Kidney epithelial cell (primary cell): ENCODE measurements around the gene CHMP1B. TPM values are rescaled to one million over a fixed set of nuclear protein-coding genes. Genes with fewer than 3 reads are reported as not detected.

Source experiments
- DNase-seq: peaks from one replicate; pipeline ENCODE4 v3.0.0-alpha.2; 2010; ENCODE audit warnings: low read depth
- H3K27me3 ChIP-seq: 2 replicates; pipeline ENCODE4 v1.6.0; 2011; ENCODE audit warnings: low read length; ENCODE audit not compliant: control insufficient read depth, insufficient read depth
- H3K36me3 ChIP-seq: 2 replicates; pipeline ENCODE4 v1.5.1; 2011; ENCODE audit warnings: low read length; ENCODE audit not compliant: control insufficient read depth, insufficient read depth
- H3K4me3 ChIP-seq: 2 replicates; pipeline ENCODE4 v1.5.1; 2011; ENCODE audit warnings: low read depth, mild to moderate bottlenecking, control low read depth, low read length
- CTCF ChIP-seq: IDR thresholded peaks from 2 replicates; pipeline ENCODE4 v1.5.1; 2011; ENCODE audit warnings: mild to moderate bottlenecking, moderate library complexity, low read length, control low read depth, inconsistent platforms; ENCODE audit not compliant: insufficient read depth, poor library complexity, severe bottlenecking
- total RNA-seq: library from RNA; depleted of rRNA; stranded (reverse); fragments of >200 nt; gene quantifications from 2 replicates; pipeline ENCODE4 v1.2.3, GENCODE V29; 2015

CHMP1B gene, protein sequence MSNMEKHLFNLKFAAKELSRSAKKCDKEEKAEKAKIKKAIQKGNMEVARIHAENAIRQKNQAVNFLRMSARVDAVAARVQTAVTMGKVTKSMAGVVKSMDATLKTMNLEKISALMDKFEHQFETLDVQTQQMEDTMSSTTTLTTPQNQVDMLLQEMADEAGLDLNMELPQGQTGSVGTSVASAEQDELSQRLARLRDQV
- total RNA-seq = 95.4 and 96.9 TPM in 2 replicates

- Histone ChIP-seq H3K27me3 (no peaks in the 10 kb centered on the region), H3K36me3 (no peaks in the 10 kb centered on the region), H3K4me3 (peak within 1 kb of the TSS; percentile 87)
- peak; percentile 86 for DNase-seq
- TF ChIP-seq CTCF = no peak
Measured at GRCh38 chr18:11851146-11851805, at the start of gene CHMP1B. TSS of gene CHMP1B (plus strand) at chr18:11851413. CDS start at chr18:11851512, 99 bp downstream.

DNA sequence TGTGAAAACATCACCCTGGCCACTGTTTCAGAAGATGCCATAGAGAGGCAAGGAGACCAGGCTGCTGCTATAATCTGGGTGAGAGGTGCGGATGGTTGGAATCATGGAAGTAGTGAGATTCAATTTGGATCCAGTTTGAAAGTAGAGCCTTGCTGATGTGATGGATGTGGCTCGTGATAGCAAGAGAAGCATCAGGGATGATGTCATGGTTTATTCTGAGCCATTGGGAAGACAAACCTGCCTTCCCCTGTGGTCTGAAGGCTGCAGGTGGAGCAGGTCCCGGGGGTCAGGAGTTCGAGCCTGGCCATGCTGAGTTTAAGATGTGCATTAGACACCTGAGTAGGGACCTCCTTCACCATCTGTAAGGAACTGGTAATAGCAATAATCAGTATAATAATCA lies 49.6 kb upstream of the CHMP1B start:
- no peak for TF ChIP-seq CTCF
- H3K36me3 ChIP-seq = no peaks in the 10 kb centered on the region
- no peak for DNase-seq

GRCh38 chr18:11802158-11802557 lies 49.1 kb upstream of the CHMP1B start:
- H3K27me3 ChIP-seq = no peaks in the 10 kb centered on the region

More for the DNA sequence above, 49.6 kb upstream of the CHMP1B start:
- H3K27me3 ChIP-seq = no peaks in the 10 kb centered on the region
- H3K4me3 ChIP-seq = no peak overlapping the region

GRCh38 chr18:11802586-11802985 lies 48.6 kb upstream of the CHMP1B start:
- H3K27me3 ChIP-seq = no peaks in the 10 kb centered on the region
- H3K4me3 ChIP-seq = no peak overlapping the region
- no peak for DNase-seq
- TF ChIP-seq CTCF = no peak
- H3K36me3 ChIP-seq = no peaks in the 10 kb centered on the region

More at GRCh38 chr18:11802158-11802557, 49.1 kb upstream of the CHMP1B start:
- Histone ChIP-seq H3K4me3 (no peak overlapping the region), H3K36me3 (no peaks in the 10 kb centered on the region)
- no peak for TF ChIP-seq CTCF
- no peak for DNase-seq

DNA sequence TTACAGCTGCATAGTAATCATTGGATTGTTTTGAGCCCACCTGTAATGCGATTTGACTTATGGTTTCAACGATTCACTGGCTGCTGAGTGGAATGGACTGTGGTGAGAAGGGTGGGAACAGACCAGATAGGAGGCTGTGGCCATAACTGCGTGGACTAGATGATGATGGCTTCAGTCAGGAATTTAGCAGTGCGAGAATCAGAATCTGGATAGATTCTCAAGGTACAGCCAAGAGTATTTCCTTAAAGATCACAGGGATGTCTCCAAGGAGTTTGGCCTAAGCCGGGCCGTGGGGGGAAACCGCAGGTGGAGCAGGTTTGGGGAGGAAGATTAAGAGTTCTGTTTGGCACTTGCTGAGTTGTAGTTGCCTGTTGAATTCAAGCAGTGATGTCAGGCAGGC lies 44.0 kb upstream of the CHMP1B start:
- no peak for TF ChIP-seq CTCF
- no peak for DNase-seq
- H3K36me3 ChIP-seq = no peaks in the 10 kb centered on the region
- H3K27me3 ChIP-seq = no peaks in the 10 kb centered on the region
- H3K4me3 ChIP-seq = no peak overlapping the region
